ENCODE measurements around the gene GNA15. TPM values are rescaled to one million over a fixed set of nuclear protein-coding genes. Genes with fewer than 3 reads are reported as not detected.

Gene GNA15
- polyA plus RNA-seq, 1 experiment = 0.06 TPM

DNA sequence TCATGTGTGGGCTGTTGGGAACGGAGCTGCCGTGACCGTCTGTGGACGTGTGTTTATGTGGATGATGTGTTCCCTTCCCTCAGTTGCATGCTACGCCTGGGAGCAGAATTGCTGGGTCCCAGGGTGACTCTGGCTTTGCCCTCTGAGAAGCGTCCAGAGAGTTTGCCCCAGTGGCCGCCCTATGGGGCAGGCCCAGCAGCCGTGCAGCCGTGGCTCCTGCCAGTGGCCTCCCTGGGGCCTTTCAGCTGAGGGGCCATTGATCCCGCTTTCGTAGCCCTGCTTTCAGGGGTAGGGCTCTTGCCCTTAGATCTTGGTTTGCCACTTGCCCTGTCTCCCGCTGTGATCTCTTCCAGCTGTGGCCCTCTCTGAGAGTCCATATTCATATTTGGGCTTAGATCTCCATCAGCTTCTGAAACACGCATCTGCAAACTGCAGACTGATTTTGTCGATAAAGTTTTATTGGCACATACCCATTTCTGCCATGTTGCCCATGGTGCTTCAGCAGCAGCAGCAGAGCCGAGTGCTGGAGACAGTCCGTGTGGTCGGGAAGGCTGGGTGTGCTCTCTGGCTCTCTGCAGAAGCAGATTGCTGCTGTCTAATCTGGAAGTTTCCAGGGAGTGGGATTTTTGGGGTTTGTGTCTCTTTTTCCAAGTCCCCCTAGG is 24.1 kb upstream of the GNA15 start:
- CTCF ChIA-PET = interaction anchor here (0.8 to 5.3 kb wide), 5 partner anchors 14 to 159 kb away, joined by 3 to 55 read pairs (median 7); partner anchors contain the start of gene GNA11
- H3K36me3 ChIP-seq (ENCODE audit: control insufficient read depth, insufficient read depth, low read length) = peaks cover 10% of the 10 kb centered on the region
- no peak for DNase-seq (ENCODE audit: low read depth)
- H3K4me3 ChIP-seq (ENCODE audit: low read depth, low read length) = no peak overlapping the region
- H3K27me3 ChIP-seq (ENCODE audit: control insufficient read depth, insufficient read depth, low read length) = no peaks in the 10 kb centered on the region
- TF ChIP-seq, protein P1, sequence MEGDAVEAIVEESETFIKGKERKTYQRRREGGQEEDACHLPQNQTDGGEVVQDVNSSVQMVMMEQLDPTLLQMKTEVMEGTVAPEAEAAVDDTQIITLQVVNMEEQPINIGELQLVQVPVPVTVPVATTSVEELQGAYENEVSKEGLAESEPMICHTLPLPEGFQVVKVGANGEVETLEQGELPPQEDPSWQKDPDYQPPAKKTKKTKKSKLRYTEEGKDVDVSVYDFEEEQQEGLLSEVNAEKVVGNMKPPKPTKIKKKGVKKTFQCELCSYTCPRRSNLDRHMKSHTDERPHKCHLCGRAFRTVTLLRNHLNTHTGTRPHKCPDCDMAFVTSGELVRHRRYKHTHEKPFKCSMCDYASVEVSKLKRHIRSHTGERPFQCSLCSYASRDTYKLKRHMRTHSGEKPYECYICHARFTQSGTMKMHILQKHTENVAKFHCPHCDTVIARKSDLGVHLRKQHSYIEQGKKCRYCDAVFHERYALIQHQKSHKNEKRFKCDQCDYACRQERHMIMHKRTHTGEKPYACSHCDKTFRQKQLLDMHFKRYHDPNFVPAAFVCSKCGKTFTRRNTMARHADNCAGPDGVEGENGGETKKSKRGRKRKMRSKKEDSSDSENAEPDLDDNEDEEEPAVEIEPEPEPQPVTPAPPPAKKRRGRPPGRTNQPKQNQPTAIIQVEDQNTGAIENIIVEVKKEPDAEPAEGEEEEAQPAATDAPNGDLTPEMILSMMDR (IDR thresholded peaks at IDR 0.05; ENCODE audit: insufficient read depth, low read depth, low read length) = no peak
- POLR2A ChIA-PET = no interaction called here

DNA sequence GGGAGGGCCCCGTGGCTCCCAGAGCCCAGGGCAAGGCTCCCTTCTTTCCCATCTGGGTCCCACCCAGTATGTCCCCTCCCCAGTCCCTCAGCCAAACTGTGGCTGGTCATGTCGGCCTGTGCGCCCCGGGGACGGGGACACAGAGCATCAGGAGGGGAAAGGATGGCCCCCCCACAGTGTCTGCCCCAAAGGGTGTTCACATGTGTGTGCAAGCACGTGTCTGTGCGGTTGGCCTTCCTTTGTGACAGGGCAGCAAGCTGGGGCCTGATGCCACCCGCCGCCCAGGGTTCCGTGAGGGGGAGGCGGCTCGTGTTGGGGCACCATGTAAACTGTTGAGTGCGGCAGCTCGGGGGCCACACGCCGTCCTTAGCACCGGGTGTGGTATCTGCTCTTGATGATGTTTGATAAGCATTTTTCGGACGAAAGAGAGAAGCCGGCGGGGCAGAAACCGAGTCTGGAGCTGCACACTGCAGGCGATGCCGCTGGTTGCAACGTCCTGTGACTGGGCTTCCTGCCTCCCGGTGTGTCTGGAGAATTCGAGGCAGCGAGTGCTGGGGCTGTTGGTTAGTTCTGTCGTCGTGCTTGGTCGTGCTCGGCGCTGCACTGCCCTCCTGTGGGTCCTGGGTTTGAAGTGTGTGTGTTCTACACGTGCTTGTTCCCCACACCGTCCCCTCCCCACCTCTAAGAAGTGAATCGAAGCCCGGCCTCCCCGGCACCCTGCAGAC is 23.3 kb upstream of the GNA15 start:
- Histone ChIP-seq H3K4me3 (ENCODE audit: low read depth, low read length) (no peak overlapping the region), H3K27me3 (ENCODE audit: control insufficient read depth, insufficient read depth, low read length) (no peaks in the 10 kb centered on the region), H3K36me3 (ENCODE audit: control insufficient read depth, insufficient read depth, low read length) (peaks cover 10% of the 10 kb centered on the region)
- CTCF ChIA-PET = interaction anchor here (1.1 to 3.3 kb wide), 3 partner anchors 9 to 157 kb away, joined by 4 to 9 read pairs (median 5); no protein-coding TSS in a partner anchor
- TF ChIP-seq, protein P1 (IDR thresholded peaks at IDR 0.05; ENCODE audit: insufficient read depth, low read depth, low read length) = no peak
- POLR2A ChIA-PET = no interaction called here
- no peak for DNase-seq (ENCODE audit: low read depth)

DNA sequence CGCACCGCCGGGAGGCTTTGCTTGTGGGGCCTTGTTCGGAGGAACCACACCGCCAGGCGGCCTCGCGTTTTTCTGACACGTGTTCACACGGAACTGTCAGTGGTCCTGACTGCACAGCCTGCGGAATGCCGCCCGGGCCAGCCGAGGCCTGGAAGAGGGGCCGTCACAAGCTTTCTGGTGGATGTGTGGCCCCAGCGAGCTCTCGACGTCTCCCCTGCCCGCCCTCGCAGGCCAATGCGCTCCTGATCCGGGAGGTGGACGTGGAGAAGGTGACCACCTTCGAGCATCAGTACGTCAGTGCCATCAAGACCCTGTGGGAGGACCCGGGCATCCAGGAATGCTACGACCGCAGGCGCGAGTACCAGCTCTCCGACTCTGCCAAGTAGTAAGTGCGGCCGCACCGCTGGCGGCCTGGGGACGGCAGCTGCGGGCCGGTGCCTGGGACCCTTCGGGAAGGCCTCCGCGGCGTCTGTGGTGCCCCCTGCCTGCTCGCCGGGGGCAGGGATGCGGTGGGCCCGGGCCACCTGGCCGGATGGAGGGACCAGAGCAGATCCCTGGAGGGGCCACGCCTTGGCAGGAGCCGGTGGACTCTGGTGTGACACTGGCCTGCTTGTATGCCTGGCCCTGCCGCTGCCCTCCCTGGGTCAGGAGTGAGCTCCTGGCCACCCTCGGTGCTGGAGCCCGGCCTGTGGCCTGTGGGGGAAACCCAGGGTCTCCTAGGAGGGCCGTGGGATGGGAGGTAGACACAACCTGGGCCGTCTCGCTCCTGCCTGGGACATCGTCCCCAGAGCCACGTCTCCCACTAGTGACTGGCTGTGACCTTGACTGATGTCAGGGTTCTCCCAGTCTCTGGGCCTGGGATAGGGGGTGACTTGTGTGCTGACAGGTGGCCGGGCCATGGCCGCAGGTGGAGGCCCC is 22.5 kb upstream of the GNA15 start:
- Histone ChIP-seq H3K4me3 (ENCODE audit: low read depth, low read length) (no peak overlapping the region), H3K27me3 (ENCODE audit: control insufficient read depth, insufficient read depth, low read length) (no peaks in the 10 kb centered on the region), H3K36me3 (ENCODE audit: control insufficient read depth, insufficient read depth, low read length) (peaks cover 15% of the 10 kb centered on the region)
- ChIA-PET CTCF (interaction anchor here (1.1 to 3.3 kb wide), 3 partner anchors 10 to 157 kb away, joined by 4 to 9 read pairs (median 5); no protein-coding TSS in a partner anchor), POLR2A (no interaction called here)
- TF ChIP-seq, protein P1 (IDR thresholded peaks at IDR 0.05; ENCODE audit: insufficient read depth, low read depth, low read length) = no peak
- no peak for DNase-seq (ENCODE audit: low read depth)

DNA sequence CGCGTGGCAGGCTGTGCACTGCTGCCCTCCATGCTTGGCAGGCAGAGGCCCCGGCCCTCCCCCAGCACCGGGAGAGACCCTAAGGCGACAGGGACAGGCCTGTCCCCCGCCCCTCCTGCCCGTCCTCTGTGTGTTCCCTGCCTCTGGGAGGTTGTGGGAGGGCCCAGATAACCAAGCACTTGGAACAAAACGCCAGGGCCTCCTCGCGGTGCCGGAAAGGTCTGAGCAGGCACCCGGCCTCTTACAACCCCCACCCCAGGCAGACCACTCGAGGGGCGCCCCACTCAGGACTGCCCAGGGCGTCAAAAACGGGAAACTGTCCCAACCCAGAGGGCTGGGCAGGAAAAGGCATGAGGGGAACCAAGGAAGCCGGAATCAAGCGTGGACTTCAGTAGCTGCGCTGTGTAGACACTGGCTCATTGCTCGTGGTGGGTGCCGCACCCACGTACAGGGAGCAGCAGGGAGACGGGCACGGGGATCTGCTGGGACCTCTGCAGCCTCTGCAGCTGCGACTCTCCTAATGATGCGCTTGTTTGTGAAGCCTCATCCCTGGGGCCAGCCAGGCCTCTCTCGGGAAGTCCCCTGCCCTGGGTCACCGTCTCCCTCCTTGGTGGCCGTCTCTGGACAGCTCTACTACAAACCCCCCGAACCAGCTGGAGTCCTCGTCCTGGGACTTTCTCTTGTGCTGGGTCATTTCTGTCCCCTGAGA is 21.7 kb upstream of the GNA15 start:
- Histone ChIP-seq H3K4me3 (ENCODE audit: low read depth, low read length) (no peak overlapping the region), H3K27me3 (ENCODE audit: control insufficient read depth, insufficient read depth, low read length) (no peaks in the 10 kb centered on the region), H3K36me3 (ENCODE audit: control insufficient read depth, insufficient read depth, low read length) (peaks cover 19% of the 10 kb centered on the region)
- CTCF ChIA-PET = interaction anchor here (0.9 to 3.3 kb wide), 2 partner anchors 11 to 162 kb away, joined by 3 to 9 read pairs; no protein-coding TSS in a partner anchor
- TF ChIP-seq, protein P1 (IDR thresholded peaks at IDR 0.05; ENCODE audit: insufficient read depth, low read depth, low read length) = no peak
- DNase-seq (ENCODE audit: low read depth) = no peak
- POLR2A ChIA-PET = no interaction called here

Data from BJ (cell line).